GM18907 (cell line): Measurements from ENCODE around the gene TAS2R40.
A peak's percentile ranks its signal among the peaks of the same experiment; 100 is the strongest.
"Not testable (repeated sequence)": the region's sequence is repeated elsewhere in the genome, so short reads cannot be mapped to it uniquely, and the experiment has no call there.

ENCODE experiments used
- ATAC-seq: cut with Tn5 transposase; IDR thresholded peaks from one replicate; pipeline ENCODE4 v1.9.1; 2021; ENCODE audit warnings: mild to moderate bottlenecking, moderate library complexity; ENCODE audit not compliant: unreplicated experiment

TAS2R40 gene

GRCh38 chr7:143248761-143249354, 27.0 kb downstream of the TAS2R40 start:
- ATAC-seq = no peak

- ATAC-seq = no peak
These were observed 28.4 kb downstream of the TAS2R40 start for GRCh38 chr7:143250199-143250598.

DNA sequence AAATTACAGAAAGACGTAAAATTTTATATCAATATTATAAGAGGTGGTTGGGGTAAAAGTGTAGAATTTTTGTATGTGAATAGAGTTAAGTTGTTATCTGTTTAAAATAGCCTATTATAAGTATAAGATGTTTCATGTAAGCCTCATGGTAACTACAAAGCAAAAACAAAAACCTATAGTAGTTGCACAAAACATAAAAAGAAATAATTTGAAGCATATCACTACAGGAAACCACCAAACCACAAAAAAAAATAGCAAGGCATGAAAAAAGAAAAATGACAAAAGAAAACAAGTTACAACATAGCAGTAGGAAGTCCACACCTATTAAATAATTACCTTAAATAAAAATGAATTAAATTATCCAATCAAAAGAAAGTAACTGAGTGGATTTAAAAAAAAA, 29.0 kb downstream of the TAS2R40 start:
- ATAC-seq = no peak

DNA sequence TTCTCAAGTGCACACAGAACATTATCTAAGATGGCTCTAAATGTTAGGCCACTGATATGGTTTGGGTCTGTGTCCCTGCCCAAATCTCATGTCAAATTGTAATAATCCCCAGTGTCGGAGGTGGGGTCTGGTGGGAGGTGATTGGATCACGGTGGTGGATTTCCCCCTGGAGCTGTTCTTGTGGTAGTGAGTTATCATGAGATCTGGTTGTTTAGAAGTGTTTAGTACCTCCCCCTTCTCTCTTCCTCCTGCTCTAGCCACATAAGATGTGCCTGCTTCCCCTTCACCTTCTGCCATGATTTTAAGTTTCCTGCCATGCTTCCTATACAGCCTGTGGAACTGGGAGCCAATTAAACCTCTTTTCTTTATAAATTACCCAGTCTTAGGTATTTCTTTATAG, 30.2 kb downstream of the TAS2R40 start:
- no peak for ATAC-seq

DNA sequence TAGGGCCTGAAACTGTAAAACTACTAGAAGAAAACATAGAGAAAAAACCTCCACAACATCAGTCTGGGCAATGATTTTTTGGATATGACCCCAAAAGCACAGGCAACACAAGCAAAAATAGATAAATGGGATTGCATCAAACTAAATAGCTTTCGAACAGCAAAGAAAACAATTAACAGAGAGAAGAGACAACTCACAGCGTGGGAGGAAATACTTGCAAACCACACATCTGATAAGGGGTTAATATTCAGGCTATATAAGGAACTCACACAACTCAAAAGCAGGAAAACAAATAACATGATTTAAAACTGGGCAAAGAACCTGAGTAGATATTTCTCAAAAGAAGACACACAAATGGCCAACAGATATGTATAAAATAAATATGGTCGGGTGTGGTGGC, 33.7 kb downstream of the TAS2R40 start:
- ATAC-seq = no peak

GRCh38 chr7:143256325-143256724, 34.5 kb downstream of the TAS2R40 start:
- no peak for ATAC-seq

GRCh38 chr7:143256932-143257331, 35.1 kb downstream of the TAS2R40 start:
- ATAC-seq = peak; percentile 88

- ATAC-seq = no peak
These were observed 35.7 kb downstream of the TAS2R40 start for GRCh38 chr7:143257501-143257900.

- peak; percentile 34 for ATAC-seq
These were observed 37.0 kb downstream of the TAS2R40 start for GRCh38 chr7:143258831-143259230.

- no peak for ATAC-seq
These were observed 37.9 kb downstream of the TAS2R40 start for GRCh38 chr7:143259765-143260164.

DNA sequence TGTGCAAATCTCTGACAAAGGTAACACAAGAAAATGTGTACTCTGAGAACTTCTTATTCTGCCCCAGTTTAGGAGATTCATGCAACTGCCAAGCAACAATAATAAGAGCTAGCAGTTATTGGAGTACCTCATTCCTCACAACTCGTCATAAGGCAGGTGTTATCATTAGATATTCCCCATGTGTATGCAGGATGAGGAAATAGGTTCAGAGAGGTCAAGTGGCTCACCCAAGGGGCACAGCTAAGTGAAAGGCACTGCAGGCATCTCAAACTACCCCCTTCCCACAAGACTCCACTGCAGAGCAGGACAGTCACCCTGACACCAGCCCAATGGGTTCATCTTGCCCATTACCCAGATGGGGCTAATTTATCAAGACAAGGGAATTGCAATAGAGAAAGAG, 40.1 kb downstream of the TAS2R40 start:
- no peak for ATAC-seq

GRCh38 chr7:143263266-143264195, 41.7 kb downstream of the TAS2R40 start, which contains the start of gene GSTK1:
Gene GSTK1 (plus strand): TSS chr7:143263441. CDS start chr7:143263514, 73 bp downstream.
- ATAC-seq = peak; percentile 99

GRCh38 chr7:143264196-143264568, 42.3 kb downstream of the TAS2R40 start:
- ATAC-seq = not testable (repeated sequence)

DNA sequence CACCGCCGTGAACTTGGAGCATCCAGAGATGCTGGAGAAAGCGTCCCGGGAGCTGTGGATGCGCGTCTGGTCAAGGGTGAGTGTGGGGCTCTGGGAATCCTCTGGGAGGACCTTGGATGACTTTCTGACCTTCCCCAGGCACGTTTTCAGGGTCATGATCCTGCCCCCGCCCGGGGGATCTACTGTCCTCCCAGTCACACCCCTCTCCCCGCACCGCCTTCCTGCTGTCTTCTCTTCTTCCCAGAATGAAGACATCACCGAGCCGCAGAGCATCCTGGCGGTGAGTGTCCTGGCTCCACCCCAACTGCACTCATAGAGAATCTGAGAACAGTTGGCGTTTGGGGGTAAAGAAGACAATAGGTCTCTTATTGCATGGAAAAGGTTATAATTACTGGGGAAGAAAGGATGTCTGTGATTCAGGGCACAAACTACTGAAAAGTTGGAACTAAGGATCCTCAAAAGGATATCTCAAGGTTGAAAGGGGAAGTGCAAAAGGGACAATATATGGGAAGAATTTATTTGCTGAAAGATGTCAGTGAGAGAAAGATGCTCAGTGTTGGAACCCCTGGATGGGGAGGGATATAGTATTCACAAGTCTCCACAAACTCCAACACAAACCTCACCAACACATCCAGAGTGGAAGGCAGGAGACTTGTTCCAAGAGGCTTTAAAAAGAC, 43.3 kb downstream of the TAS2R40 start:
- ATAC-seq = no peak

DNA sequence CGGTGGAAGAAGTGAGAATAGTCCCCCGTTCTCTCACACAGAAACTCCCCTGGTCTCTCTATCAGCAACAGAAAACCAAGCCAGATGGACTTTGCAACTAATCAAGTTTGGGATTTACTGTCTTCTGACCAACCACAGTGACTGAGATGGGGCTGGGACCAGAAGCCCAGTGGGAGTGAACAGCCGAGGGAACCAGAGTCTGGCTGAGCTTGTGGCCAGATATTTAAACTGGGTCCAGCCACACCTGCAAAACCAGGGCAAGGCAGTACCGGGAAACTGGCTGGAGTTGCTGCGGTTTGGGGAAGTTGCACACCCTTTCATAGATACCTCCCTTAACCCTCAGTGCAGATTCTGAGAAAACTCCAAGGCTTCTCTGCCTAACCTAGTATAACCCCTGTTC, 47.4 kb downstream of the TAS2R40 start:
- ATAC-seq = no peak

GRCh38 chr7:143271240-143271639, 49.4 kb downstream of the TAS2R40 start:
- no peak for ATAC-seq
